ENCODE data around the gene SOX6. TPM values are rescaled to one million over a fixed set of nuclear protein-coding genes. Genes with fewer than 3 reads are reported as not detected.

SOX6 gene
- polyA plus RNA-seq, 1 donor (not counting 4 experiments of a cell fraction or from before 2014, with no cell fraction given), result 6.0 TPM

GRCh38 chr11:16093889-16094653 is 262.3 kb downstream of the SOX6 start:
- FAIRE-seq, result no peak

GRCh38 chr11:16091862-16092261 is 264.5 kb downstream of the SOX6 start:
- FAIRE-seq, result no peak
- Histone ChIP-seq H3K27ac (ENCODE audit: control insufficient read depth, insufficient read depth, low read length) (no peak overlapping the region), H3K4me1 (ENCODE audit: control insufficient read depth, extremely low read depth, insufficient read depth, low read length) (peaks cover 15% of the 10 kb centered on the region), H3K9me1 (ENCODE audit: control insufficient read depth, extremely low read depth, insufficient read depth, low read length) (no peaks in the 10 kb centered on the region), H3K9me3 (ENCODE audit: control insufficient read depth, low read depth, low read length) (no peaks in the 10 kb centered on the region), H3K36me3 (ENCODE audit: control insufficient read depth in 2 of 2, extremely low read depth in 1 of 2, insufficient read depth in 2 of 2, low read length in 2 of 2) (no peaks in the 10 kb centered on the region), H3K4me3 (ENCODE audit: control insufficient read depth in 2 of 3, extremely low read depth in 1 of 3, insufficient read depth in 2 of 3, low read depth in 1 of 3, low read length in 3 of 3) (no peak overlapping the region), H2AFZ (ENCODE audit: control insufficient read depth, low read length) (no peak overlapping the region), H3K79me2 (ENCODE audit: control insufficient read depth, insufficient read depth, low read length) (no peaks in the 10 kb centered on the region), H4K20me1 (ENCODE audit: control insufficient read depth, extremely low read depth, insufficient read depth, low read length) (no peaks in the 10 kb centered on the region), H3K9ac (ENCODE audit: control insufficient read depth, extremely low read depth, insufficient read depth, low read length) (no peak overlapping the region), H3K4me2 (ENCODE audit: control insufficient read depth, extremely low read depth, insufficient read depth, low read depth, low read length) (no peak overlapping the region), H3K27me3 (ENCODE audit: control insufficient read depth, extremely low read depth, insufficient read depth, low read length) (no peaks in the 10 kb centered on the region)
- dilution Hi-C loops (cut with MboI; ENCODE audit: extremely low pct_ligation_motif_present, low sequenced_read_pairs), result no loop called here
- TF ChIP-seq CTCF (optimal IDR thresholded peaks at IDR 0.05 in 1 of 3, IDR thresholded peaks at IDR 0.05 in 1 of 3, conservative IDR thresholded peaks at IDR 0.05 in 1 of 3; ENCODE audit: extremely low read depth in 1 of 3, insufficient read depth in 2 of 3, low read length in 3 of 3), result no peak
- no peak for TF ChIP-seq EZH2 (IDR thresholded peaks at IDR 0.05; ENCODE audit: low read length)
- DNase-seq (ENCODE audit: low read depth, low spot score), result no peak

More at GRCh38 chr11:16093889-16094653, 262.3 kb downstream of the SOX6 start:
- no peak overlapping the region for H3K4me2 ChIP-seq (ENCODE audit: control insufficient read depth, extremely low read depth, insufficient read depth, low read depth, low read length)
- no peak for TF ChIP-seq EZH2 (IDR thresholded peaks at IDR 0.05; ENCODE audit: low read length)
- TF ChIP-seq CTCF (optimal IDR thresholded peaks at IDR 0.05 in 1 of 3, IDR thresholded peaks at IDR 0.05 in 1 of 3, conservative IDR thresholded peaks at IDR 0.05 in 1 of 3; ENCODE audit: extremely low read depth in 1 of 3, insufficient read depth in 2 of 3, low read length in 3 of 3), result no peak
- H3K79me2 ChIP-seq (ENCODE audit: control insufficient read depth, insufficient read depth, low read length), result no peaks in the 10 kb centered on the region
- H3K9ac ChIP-seq (ENCODE audit: control insufficient read depth, extremely low read depth, insufficient read depth, low read length), result no peak overlapping the region
- H3K4me3 ChIP-seq (ENCODE audit: control insufficient read depth in 2 of 3, extremely low read depth in 1 of 3, insufficient read depth in 2 of 3, low read depth in 1 of 3, low read length in 3 of 3), result no peak overlapping the region
- H3K9me3 ChIP-seq (ENCODE audit: control insufficient read depth, low read depth, low read length), result no peaks in the 10 kb centered on the region
- H3K9me1 ChIP-seq (ENCODE audit: control insufficient read depth, extremely low read depth, insufficient read depth, low read length), result no peaks in the 10 kb centered on the region
- no peaks in the 10 kb centered on the region for H4K20me1 ChIP-seq (ENCODE audit: control insufficient read depth, extremely low read depth, insufficient read depth, low read length)
- H3K27ac ChIP-seq (ENCODE audit: control insufficient read depth, insufficient read depth, low read length), result no peak overlapping the region
- dilution Hi-C loops (cut with MboI; ENCODE audit: extremely low pct_ligation_motif_present, low sequenced_read_pairs), result no loop called here
- no peaks in the 10 kb centered on the region for H3K36me3 ChIP-seq (ENCODE audit: control insufficient read depth in 2 of 2, extremely low read depth in 1 of 2, insufficient read depth in 2 of 2, low read length in 2 of 2)
- H3K27me3 ChIP-seq (ENCODE audit: control insufficient read depth, extremely low read depth, insufficient read depth, low read length), result no peaks in the 10 kb centered on the region
- no peak for DNase-seq (ENCODE audit: low read depth, low spot score)
- H2AFZ ChIP-seq (ENCODE audit: control insufficient read depth, low read length), result no peak overlapping the region
- peaks cover 36% of the 10 kb centered on the region for H3K4me1 ChIP-seq (ENCODE audit: control insufficient read depth, extremely low read depth, insufficient read depth, low read length)

Data from keratinocyte (primary cell).